ENCODE measurements around the gene MEIS2.
A peak's percentile ranks its signal among the peaks of the same experiment; 100 is the strongest.

The MEIS2 gene

GRCh38 chr15:36883713-36884517 is 216.4 kb downstream of the MEIS2 start:
- no peak for ATAC-seq

DNA sequence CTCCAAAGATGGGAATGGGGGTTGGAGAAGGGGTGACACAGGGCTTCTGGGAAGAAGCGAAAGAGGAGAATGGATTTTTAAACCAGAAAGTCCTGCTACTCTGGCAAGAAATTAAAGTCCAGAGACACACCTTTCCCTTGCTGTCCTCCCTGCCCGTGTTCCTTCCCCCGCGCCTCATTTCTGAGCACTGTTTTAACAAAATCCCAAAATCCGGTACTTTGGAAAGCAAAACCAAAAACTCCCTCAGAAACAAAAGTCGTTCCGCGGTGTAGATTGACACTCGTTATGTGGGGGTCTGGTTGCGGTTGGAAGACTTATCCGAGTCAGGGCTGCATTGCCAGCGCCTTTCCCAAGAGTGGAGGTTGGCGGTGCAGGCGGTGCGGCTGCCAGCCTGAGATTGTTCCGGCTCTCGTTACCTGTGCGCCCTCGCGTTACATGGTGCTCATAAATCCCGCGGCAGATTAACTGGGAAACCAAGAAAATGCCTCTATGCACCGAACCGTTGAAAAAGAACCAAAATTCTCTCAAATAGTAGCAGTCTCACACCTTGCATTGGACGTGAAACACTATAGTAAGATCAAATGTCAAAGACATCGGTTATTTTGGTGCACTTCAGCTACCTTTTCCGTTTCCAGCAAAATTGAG is 217.7 kb downstream of the MEIS2 start:
- Mint-ChIP-seq H3K27ac (no peak overlapping the region), H3K9me3 (peaks cover 2% of the 10 kb centered on the region), H3K4me3 (no peak overlapping the region), H3K4me1 (peaks cover 28% of the 10 kb centered on the region), H3K36me3 (no peaks in the 10 kb centered on the region), H3K27me3 (peaks cover 97% of the 10 kb centered on the region)
- ATAC-seq = no peak

More at GRCh38 chr15:36883713-36884517, 216.4 kb downstream of the MEIS2 start:
- Mint-ChIP-seq H3K4me1 (peaks cover 20% of the 10 kb centered on the region), H3K4me3 (no peak overlapping the region), H3K27ac (no peak overlapping the region), H3K36me3 (no peaks in the 10 kb centered on the region), H3K9me3 (peaks cover 2% of the 10 kb centered on the region), H3K27me3 (peaks cover 97% of the 10 kb centered on the region)

GRCh38 chr15:36882056-36882455 is 218.3 kb downstream of the MEIS2 start:
- Mint-ChIP-seq H3K36me3 (no peaks in the 10 kb centered on the region), H3K9me3 (peaks cover under 1% of the 10 kb centered on the region), H3K27ac (no peak overlapping the region), H3K27me3 (peaks cover 97% of the 10 kb centered on the region), H3K4me1 (peaks cover 28% of the 10 kb centered on the region), H3K4me3 (no peak overlapping the region)
- ATAC-seq = no peak

GRCh38 chr15:36881516-36881915 is 218.8 kb downstream of the MEIS2 start:
- H3K4me1 Mint-ChIP-seq = peaks cover 25% of the 10 kb centered on the region
- no peaks in the 10 kb centered on the region for H3K36me3 Mint-ChIP-seq
- no peak overlapping the region for H3K27ac Mint-ChIP-seq
- no peak overlapping the region for H3K4me3 Mint-ChIP-seq
- peaks cover 96% of the 10 kb centered on the region for H3K27me3 Mint-ChIP-seq
- no peaks in the 10 kb centered on the region for H3K9me3 Mint-ChIP-seq
- no peak for ATAC-seq

GRCh38 chr15:36880913-36881460 is 219.4 kb downstream of the MEIS2 start:
- Mint-ChIP-seq H3K36me3 (no peaks in the 10 kb centered on the region), H3K4me1 (peaks cover 25% of the 10 kb centered on the region), H3K4me3 (no peak overlapping the region), H3K9me3 (no peaks in the 10 kb centered on the region), H3K27ac (no peak overlapping the region), H3K27me3 (peaks cover 94% of the 10 kb centered on the region)
- ATAC-seq = no peak

DNA sequence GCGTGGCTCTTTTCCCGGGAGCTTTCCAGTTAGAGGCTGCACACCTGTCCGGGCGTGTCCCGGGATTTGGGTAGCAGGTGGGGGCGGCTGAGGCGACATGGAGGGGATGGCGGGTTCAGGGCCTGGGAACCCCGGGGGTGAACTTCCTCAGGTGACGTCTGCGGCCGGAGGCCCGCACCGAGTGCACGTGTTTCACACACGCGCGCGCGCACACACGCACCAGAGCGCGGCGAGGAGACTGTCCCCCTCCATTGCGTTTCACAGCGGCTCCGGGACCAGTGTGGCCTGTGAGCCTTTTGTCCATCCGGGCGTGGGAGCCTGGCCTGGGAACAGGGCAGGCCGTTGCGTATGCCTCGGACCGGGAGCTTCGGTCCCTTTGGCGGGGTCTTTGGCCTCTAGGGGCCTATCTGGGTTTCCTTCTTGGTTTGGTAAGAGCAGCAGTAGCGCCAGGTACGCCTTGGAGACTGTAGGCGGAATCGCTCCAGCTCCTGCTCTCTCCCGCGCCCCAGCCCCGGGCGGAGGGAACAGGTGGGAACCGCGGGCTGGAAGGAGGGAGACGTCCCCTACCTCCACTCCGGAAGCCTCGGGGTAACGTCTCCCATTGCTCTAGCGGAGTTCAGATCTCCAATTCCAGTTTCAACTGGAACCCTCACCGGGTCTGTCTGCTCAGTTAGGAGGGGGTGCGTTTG is 220.0 kb downstream of the MEIS2 start:
- Mint-ChIP-seq H3K4me3 (no peak overlapping the region), H3K27ac (no peak overlapping the region), H3K4me1 (peaks cover 25% of the 10 kb centered on the region), H3K27me3 (peaks cover 94% of the 10 kb centered on the region), H3K9me3 (no peaks in the 10 kb centered on the region), H3K36me3 (no peaks in the 10 kb centered on the region)
- no peak for ATAC-seq

DNA sequence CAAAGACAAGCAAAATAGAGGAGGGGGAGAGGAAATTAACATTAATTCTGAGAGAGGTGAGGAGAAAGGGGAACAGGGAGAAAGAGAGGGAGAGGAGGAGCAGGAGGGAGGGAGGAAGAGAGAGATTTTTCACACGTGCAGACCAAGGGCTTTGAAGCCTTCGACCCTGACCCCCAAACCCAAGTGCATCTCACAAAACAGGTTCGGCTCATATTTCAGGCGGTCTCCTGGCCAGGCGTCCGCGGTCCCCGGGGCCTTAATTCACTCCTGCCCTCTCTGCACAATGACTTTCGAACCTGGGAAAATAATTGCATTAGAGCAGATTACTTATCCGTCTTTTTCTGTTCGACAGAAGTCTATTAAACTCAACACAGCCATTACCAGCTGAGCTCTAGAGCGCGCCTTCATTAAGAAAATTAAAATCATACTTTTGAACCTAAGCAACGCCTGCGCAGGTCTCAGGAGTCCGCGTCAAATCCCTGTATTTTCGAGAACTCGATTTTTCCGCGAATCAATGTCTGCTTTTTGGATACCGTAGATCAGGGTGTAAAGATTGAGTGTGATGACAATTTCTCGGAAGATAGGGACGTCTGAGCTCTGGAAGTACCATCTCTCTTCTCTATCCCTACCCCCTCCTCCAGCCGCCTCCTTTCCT is 220.7 kb downstream of the MEIS2 start:
- H3K36me3 Mint-ChIP-seq = no peaks in the 10 kb centered on the region
- ATAC-seq = no peak
- H3K27me3 Mint-ChIP-seq = peaks cover 92% of the 10 kb centered on the region
- peaks cover 25% of the 10 kb centered on the region for H3K4me1 Mint-ChIP-seq
- H3K4me3 Mint-ChIP-seq = no peak overlapping the region
- no peak overlapping the region for H3K27ac Mint-ChIP-seq
- H3K9me3 Mint-ChIP-seq = no peaks in the 10 kb centered on the region

DNA sequence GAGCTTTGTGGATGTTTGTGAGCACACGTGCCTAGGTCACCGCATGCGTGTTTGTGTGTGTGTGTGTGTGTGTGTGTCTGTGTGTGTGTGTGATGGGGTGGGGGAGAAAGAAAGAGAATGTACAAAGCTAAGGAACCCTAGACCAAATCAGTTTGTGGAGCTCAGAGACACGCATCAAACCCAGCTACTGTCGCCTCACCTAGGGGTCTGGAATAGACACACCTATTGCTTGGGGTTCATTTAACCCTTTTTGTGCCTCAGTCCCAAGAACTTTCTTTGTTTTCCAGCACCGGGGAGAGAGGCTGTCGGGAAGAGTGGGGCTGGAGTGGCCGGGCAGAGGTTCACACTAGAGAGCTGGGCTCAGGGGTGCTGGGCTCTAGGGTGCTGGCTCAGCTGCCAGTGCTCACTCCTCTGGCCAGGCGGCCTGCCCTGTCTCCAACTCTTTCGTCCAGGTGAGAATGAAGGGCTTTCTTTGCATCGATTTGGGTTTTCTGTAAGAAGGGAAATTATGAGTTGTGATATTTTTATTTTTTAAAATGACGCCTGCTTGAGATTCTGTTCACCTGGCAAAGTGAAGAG is 221.6 kb downstream of the MEIS2 start:
- no peak overlapping the region for H3K4me3 Mint-ChIP-seq
- H3K27ac Mint-ChIP-seq = no peak overlapping the region
- no peaks in the 10 kb centered on the region for H3K9me3 Mint-ChIP-seq
- H3K27me3 Mint-ChIP-seq = peaks cover 86% of the 10 kb centered on the region
- ATAC-seq = no peak
- H3K4me1 Mint-ChIP-seq = peaks cover 20% of the 10 kb centered on the region
- no peaks in the 10 kb centered on the region for H3K36me3 Mint-ChIP-seq

DNA sequence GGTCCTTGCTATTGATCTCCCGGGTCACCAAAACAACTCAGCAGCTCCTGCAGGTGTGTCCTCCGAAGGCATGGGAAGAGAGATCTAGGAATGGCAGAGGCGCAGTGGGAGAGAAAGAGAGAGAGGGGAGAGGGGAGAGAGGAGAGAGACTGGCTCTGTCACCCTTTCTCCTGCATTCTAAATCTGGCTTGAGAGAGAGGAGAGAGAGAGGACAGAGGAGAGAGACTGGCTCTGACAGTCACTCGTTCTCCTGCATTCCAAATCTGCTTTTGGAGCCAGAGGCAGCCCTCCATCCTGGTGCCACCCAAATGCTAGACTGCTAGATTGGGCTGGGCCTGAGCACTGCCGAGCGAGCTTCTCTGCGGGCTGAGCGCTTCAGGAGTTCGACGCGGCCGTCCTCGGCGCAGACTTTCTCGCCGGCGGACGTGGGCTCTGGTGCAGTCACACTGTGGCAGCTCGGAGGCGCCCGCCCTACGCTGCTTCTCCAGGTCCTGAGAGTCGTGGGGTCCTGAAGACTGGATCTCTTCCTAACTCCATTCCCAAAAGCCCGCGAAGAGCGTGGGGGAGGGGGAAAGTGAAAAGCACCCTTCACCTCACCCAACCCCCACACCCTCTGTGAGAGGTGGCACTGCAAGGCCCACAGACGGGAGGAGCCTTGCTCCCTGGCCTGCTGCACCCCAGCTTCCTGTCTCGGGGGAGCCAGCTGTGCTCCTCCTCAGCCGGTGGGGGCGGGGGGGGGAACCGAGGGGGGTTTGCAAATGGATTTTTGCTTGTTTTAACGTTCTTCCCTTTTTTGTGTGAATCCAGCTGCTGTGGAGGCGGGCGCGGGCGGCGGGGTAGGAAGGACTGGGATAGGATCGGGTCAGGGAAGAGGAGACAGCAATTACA is 222.3 kb downstream of the MEIS2 start:
- peak; percentile 64 for ATAC-seq
- Mint-ChIP-seq H3K4me3 (peak overlapping the region; percentile 24), H3K27me3 (peaks cover 85% of the 10 kb centered on the region), H3K36me3 (no peaks in the 10 kb centered on the region), H3K27ac (no peak overlapping the region), H3K4me1 (peaks cover 17% of the 10 kb centered on the region), H3K9me3 (no peaks in the 10 kb centered on the region)

- Mint-ChIP-seq H3K4me1 (peaks cover 17% of the 10 kb centered on the region), H3K4me3 (no peak overlapping the region), H3K36me3 (no peaks in the 10 kb centered on the region), H3K27ac (no peak overlapping the region), H3K9me3 (no peaks in the 10 kb centered on the region), H3K27me3 (peaks cover 77% of the 10 kb centered on the region)
- no peak for ATAC-seq
Observed at GRCh38 chr15:36877294-36877693, 223.1 kb downstream of the MEIS2 start.

DNA sequence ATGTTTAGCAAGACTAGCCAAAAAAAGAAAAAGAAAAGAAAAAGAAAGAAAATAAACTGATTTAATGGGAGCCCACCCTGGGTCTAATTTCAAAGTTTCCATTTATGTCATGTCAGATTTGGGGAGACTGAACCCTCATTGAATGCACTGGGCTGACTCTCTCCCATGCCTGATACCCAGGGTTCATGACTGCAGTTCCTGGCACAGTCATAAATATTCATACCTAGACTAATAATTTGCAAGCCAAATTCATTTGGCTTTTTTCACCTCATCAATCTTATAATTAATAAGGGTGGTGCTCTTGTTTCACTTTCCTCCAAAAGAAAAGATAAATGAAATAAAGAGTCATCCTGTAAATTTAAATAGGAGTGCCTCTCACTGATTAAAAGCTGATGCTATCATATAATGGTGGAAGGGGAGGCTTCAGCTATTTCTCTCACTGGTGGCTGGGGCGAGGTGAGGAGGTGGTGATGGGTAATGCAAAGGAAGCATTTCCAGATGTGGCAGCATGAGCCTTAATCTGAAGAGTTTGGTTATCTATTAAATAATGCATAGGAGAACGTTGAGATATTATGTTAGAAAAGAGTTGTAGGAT is 224.5 kb downstream of the MEIS2 start:
- H3K4me3 Mint-ChIP-seq = no peak overlapping the region
- no peak overlapping the region for H3K27ac Mint-ChIP-seq
- H3K27me3 Mint-ChIP-seq = peaks cover 65% of the 10 kb centered on the region
- H3K4me1 Mint-ChIP-seq = peaks cover 17% of the 10 kb centered on the region
- H3K9me3 Mint-ChIP-seq = no peaks in the 10 kb centered on the region
- H3K36me3 Mint-ChIP-seq = no peaks in the 10 kb centered on the region
- ATAC-seq = no peak

- Mint-ChIP-seq H3K4me3 (no peak overlapping the region), H3K27ac (no peak overlapping the region), H3K27me3 (peaks cover 56% of the 10 kb centered on the region), H3K4me1 (peaks cover 17% of the 10 kb centered on the region), H3K36me3 (no peaks in the 10 kb centered on the region), H3K9me3 (no peaks in the 10 kb centered on the region)
- ATAC-seq = no peak
Observed at GRCh38 chr15:36874930-36875329, 225.4 kb downstream of the MEIS2 start.

- no peak overlapping the region for H3K27ac Mint-ChIP-seq
- H3K4me1 Mint-ChIP-seq = no peaks in the 10 kb centered on the region
- H3K9me3 Mint-ChIP-seq = no peaks in the 10 kb centered on the region
- no peaks in the 10 kb centered on the region for H3K27me3 Mint-ChIP-seq
- no peaks in the 10 kb centered on the region for H3K36me3 Mint-ChIP-seq
- no peak overlapping the region for H3K4me3 Mint-ChIP-seq
- no peak for ATAC-seq
Observed at GRCh38 chr15:36867436-36867835, 232.9 kb downstream of the MEIS2 start.

DNA sequence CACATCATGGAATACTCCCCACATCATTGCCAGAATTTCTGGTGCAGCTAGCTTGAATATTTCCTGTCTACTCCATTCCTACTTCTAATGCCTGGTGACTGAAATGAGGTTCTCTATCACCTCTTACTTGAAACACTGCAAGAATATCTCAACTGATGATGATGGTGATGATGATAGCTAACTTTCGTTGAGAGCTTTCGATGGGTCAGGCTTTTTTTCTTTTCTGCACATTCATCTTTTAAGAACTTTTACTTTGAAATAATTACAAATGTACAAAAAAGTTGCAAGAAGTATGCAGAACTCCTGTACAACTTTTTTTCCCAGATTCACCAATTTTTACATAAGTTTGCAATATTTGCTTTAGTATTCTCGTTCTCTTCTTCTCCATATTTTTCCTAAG is 233.5 kb downstream of the MEIS2 start:
- Mint-ChIP-seq H3K4me3 (no peak overlapping the region), H3K36me3 (no peaks in the 10 kb centered on the region), H3K27me3 (no peaks in the 10 kb centered on the region)

More for the DNA sequence above, 233.5 kb downstream of the MEIS2 start:
- no peaks in the 10 kb centered on the region for H3K9me3 Mint-ChIP-seq
- no peaks in the 10 kb centered on the region for H3K4me1 Mint-ChIP-seq
- no peak overlapping the region for H3K27ac Mint-ChIP-seq
- no peak for ATAC-seq
